NT2/D1 (cell line): ENCODE measurements around the gene HHATL.
"Not testable (repeated sequence)": the region's sequence is repeated elsewhere in the genome, so short reads cannot be mapped to it uniquely, and the experiment has no call there.

Experiments
- DNase-seq: peaks from one replicate; pipeline ENCODE4 v3.0.0-alpha.2; 2011; ENCODE audit warnings: low read depth, low spot score
- H3K27me3 ChIP-seq: 2 replicates; pipeline ENCODE4 v1.6.0; 2011; ENCODE audit warnings: mild to moderate bottlenecking; ENCODE audit not compliant: insufficient read length, insufficient read depth
- H3K36me3 ChIP-seq: 2 replicates; pipeline ENCODE4 v1.6.1; 2011; ENCODE audit warnings: mild to moderate bottlenecking, low read length, mixed read lengths; ENCODE audit not compliant: insufficient read depth, insufficient read length
- H3K4me1 ChIP-seq: 2 replicates; pipeline ENCODE4 v1.5.1; 2011; ENCODE audit not compliant: insufficient read depth, insufficient read length
- H3K4me3 ChIP-seq: 2 replicates; pipeline ENCODE4 v1.5.1; 2011; ENCODE audit warnings: low read depth; ENCODE audit not compliant: insufficient read length
- H3K9ac ChIP-seq: 2 replicates; pipeline ENCODE4 v1.6.0; 2011; ENCODE audit warnings: low read depth; ENCODE audit not compliant: insufficient read length
- H3K9me3 ChIP-seq: 2 replicates; pipeline ENCODE4 v1.5.1; 2011; ENCODE audit warnings: mild to moderate bottlenecking, low read length; ENCODE audit not compliant: insufficient read depth
- SUZ12 ChIP-seq: IDR thresholded peaks from 2 replicates; pipeline ENCODE4 v1.6.1; 2011; ENCODE audit not compliant: insufficient read length, insufficient read depth; ENCODE audit errors: extremely low read depth
- YY1 ChIP-seq: IDR thresholded peaks from 2 replicates; pipeline ENCODE4 v1.6.1; 2011; ENCODE audit not compliant: insufficient read length, insufficient read depth
- ZNF274 ChIP-seq: IDR thresholded peaks from 2 replicates; pipeline ENCODE4 v1.6.1; 2011; ENCODE audit warnings: mild to moderate bottlenecking, low read depth, low read length

The HHATL gene

GRCh38 chr3:42728668-42729364 lies 26.2 kb upstream of the HHATL start:
- H3K9me3 ChIP-seq, result peaks cover 5% of the 10 kb centered on the region; the same call in 1 of the 2 replicates
- H3K9ac ChIP-seq, result no peak overlapping the region
- H3K27me3 ChIP-seq, result no peaks in the 10 kb centered on the region
- DNase-seq, result no peak
- no peaks in the 10 kb centered on the region for H3K36me3 ChIP-seq
- TF ChIP-seq SUZ12 (no peak), ZNF274 (no peak), YY1 (no peak)
- H3K4me1 ChIP-seq, result peaks cover 18% of the 10 kb centered on the region
- no peak overlapping the region for H3K4me3 ChIP-seq

DNA sequence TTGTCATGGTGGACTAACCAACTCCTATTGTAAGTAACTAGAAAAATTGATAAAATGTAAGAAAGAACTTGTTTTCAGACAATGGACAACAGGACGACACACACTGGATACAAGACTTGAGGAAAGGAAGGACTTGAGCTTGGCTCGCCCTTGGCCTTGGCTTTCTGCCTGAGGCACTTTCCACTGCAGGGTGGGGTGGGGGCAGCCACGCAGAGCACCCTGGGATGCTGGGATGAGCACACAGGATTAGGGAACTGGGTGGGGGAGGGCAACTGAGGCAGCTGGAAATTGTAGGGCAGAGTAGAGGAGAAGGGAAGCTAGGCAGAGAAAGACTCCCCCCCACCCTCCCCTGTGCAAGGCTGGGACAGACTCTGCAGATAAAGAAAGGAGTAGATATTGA lies 25.5 kb upstream of the HHATL start:
- peaks cover 5% of the 10 kb centered on the region; the same call in 1 of the 2 replicates for H3K9me3 ChIP-seq
- no peak overlapping the region for H3K4me3 ChIP-seq
- H3K36me3 ChIP-seq, result no peaks in the 10 kb centered on the region
- H3K9ac ChIP-seq, result no peak overlapping the region
- no peaks in the 10 kb centered on the region for H3K27me3 ChIP-seq
- peaks cover 14% of the 10 kb centered on the region for H3K4me1 ChIP-seq
- DNase-seq, result no peak
- TF ChIP-seq SUZ12, result no peak
- TF ChIP-seq YY1, result no peak
- no peak for TF ChIP-seq ZNF274

DNA sequence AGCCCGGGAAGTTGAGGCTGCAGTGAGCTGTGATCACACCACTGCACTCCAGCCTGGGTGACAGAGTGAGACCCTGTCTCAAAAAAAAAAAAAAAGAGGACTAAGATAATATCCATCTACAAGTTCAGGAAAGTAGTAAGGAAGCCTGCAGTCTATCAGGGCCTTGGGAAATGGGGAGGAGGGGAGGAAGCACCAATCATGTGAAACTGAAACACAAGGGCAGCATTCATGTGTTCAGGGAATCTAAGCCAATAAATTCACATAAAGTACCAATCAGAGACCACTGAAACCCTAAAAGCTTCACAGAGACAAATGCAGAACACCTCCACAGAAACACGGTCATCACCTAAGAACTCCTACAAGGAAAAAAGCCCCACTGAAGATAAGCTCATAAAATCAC lies 22.9 kb upstream of the HHATL start:
- Histone ChIP-seq H3K36me3 (no peaks in the 10 kb centered on the region), H3K4me3 (no peak overlapping the region), H3K27me3 (no peaks in the 10 kb centered on the region), H3K4me1 (no peaks in the 10 kb centered on the region), H3K9me3 (peaks cover 5% of the 10 kb centered on the region; the same call in 1 of the 2 replicates), H3K9ac (no peak overlapping the region)
- DNase-seq, result no peak
- TF ChIP-seq YY1 (no peak), SUZ12 (no peak), ZNF274 (no peak)

- H3K36me3 ChIP-seq, result no peaks in the 10 kb centered on the region
- H3K9me3 ChIP-seq, result no peaks in the 10 kb centered on the region
- H3K4me3 ChIP-seq, result no peak overlapping the region
- no peaks in the 10 kb centered on the region for H3K27me3 ChIP-seq
- DNase-seq, result no peak
- TF ChIP-seq ZNF274 (no peak), SUZ12 (no peak), YY1 (no peak)
- H3K9ac ChIP-seq, result no peak overlapping the region
- H3K4me1 ChIP-seq, result no peaks in the 10 kb centered on the region
Observed at GRCh38 chr3:42723219-42723618, 20.6 kb upstream of the HHATL start.

- H3K4me3 ChIP-seq, H3K9ac ChIP-seq, H3K9me3 ChIP-seq, H3K27me3 ChIP-seq, H3K4me1 ChIP-seq, DNase-seq, H3K36me3 ChIP-seq: not testable (repeated sequence)
Observed at GRCh38 chr3:42722442-42722841, 19.8 kb upstream of the HHATL start.

GRCh38 chr3:42721690-42722089 lies 19.1 kb upstream of the HHATL start:
- Histone ChIP-seq H3K4me3 (no peak overlapping the region), H3K9me3 (no peaks in the 10 kb centered on the region), H3K4me1 (no peaks in the 10 kb centered on the region), H3K36me3 (no peaks in the 10 kb centered on the region), H3K9ac (no peak overlapping the region), H3K27me3 (no peaks in the 10 kb centered on the region)
- no peak for DNase-seq
- TF ChIP-seq YY1, result no peak
- no peak for TF ChIP-seq SUZ12

DNA sequence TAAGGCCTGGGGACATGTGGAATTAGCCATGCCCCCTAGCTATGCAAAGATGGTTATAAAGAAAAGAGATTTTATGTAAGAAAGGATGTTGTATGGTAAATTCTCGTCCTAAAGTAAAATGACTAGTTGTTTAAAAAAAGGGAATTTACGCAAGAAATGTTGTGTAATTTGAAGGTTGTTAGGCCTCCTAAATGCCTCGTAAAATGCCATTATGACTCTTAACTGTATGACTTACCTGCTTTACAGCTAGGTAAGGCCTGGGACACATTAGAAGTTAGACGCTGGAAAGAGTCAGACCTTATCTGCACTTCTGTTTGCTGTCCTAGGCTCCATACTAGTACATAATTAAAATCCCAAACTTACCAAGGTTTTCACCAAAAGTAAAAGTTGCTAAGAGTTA lies 17.5 kb upstream of the HHATL start:
- H3K36me3 ChIP-seq, result no peaks in the 10 kb centered on the region
- no peak overlapping the region for H3K4me3 ChIP-seq
- no peak for DNase-seq
- H3K4me1 ChIP-seq, result no peaks in the 10 kb centered on the region
- H3K9me3 ChIP-seq, result no peaks in the 10 kb centered on the region
- TF ChIP-seq YY1, result no peak
- TF ChIP-seq SUZ12, result no peak
- no peak for TF ChIP-seq ZNF274
- H3K27me3 ChIP-seq, result no peaks in the 10 kb centered on the region
- H3K9ac ChIP-seq, result no peak overlapping the region

DNA sequence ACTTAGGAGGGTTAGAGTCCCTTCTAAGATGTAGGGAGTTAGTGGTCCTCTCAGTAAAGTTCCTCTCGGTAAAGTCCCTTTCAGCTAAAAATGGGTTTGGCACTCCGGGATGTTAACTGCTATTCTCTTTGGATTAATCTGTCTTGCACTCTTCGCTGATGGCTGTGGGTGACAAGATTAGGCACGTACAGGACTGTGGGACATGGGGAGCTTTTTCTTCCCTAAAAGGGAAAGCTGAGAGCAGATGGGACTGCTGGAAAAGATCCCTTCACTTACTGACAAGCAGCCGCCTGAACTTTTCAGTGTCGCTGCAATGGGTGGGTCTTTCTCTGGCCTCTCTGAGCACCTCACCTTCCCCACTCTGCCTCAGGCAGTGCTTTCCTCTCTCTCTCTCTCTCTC lies 16.4 kb upstream of the HHATL start:
- TF ChIP-seq SUZ12 (no peak), YY1 (no peak), ZNF274 (no peak)
- Histone ChIP-seq H3K4me3 (no peak overlapping the region), H3K36me3 (no peaks in the 10 kb centered on the region), H3K4me1 (no peaks in the 10 kb centered on the region), H3K9ac (no peak overlapping the region), H3K27me3 (no peaks in the 10 kb centered on the region), H3K9me3 (no peaks in the 10 kb centered on the region)
- no peak for DNase-seq
